Lower lobe of right lung (tissue), 2 donors: ENCODE measurements around the gene AKAP6. TPM values are rescaled to one million over a fixed set of nuclear protein-coding genes. Genes with fewer than 3 reads are reported as not detected.

ENCODE experiments used
- ATAC-seq, 2 donors: fragments of 200-7000 bp; cut with Tn5 transposase; one replicate each; pipeline ENCODE4 v1.9.1; 2020 to 2022; ENCODE audit warnings: mild to moderate bottlenecking in 2 of 2, moderate library complexity in 2 of 2
- DNase-seq: peaks from one replicate; pipeline ENCODE4 v3.0.0-alpha.2; 2020
- H3K27ac ChIP-seq: fragments of 200-600 bp; one replicate; pipeline ENCODE4 v1.8.0; 2022
- H3K27me3 ChIP-seq: fragments of 200-600 bp; one replicate; pipeline ENCODE4 v1.8.0; 2022; ENCODE audit warnings: low read depth
- H3K36me3 ChIP-seq: fragments of 200-600 bp; one replicate; pipeline ENCODE4 v1.8.0; 2022; ENCODE audit warnings: mild to moderate bottlenecking
- H3K4me1 ChIP-seq: fragments of 200-600 bp; one replicate; pipeline ENCODE4 v1.8.0; 2022
- H3K4me3 ChIP-seq: fragments of 200-600 bp; one replicate; pipeline ENCODE4 v1.8.0; 2022; ENCODE audit warnings: mild to moderate bottlenecking
- H3K9me3 ChIP-seq: fragments of 200-600 bp; one replicate; pipeline ENCODE4 v1.8.0; 2022
- CTCF ChIP-seq: fragments of 200-600 bp; IDR thresholded peaks from one replicate; pipeline ENCODE4 v1.8.0; 2022; ENCODE audit warnings: antibody characterized with exemption, mild to moderate bottlenecking
- intact Hi-C: fragments of 100-400 bp; cut with DNase I; formaldehyde crosslinking; loops from one replicate; pipeline ENCODE4 v1.11.0; 2022
- total RNA-seq: library from RNA; stranded (reverse); fragmentation: NEBNext Ultra II Directional; extraction: Animal tissue kit (Norgen Biotek cat#: 25700); gene quantifications from one replicate; pipeline ENCODE4 v1.2.1, GENCODE V29; 2021
- donor health status: DM: no; HTN: yes; CAD: no; lungs with severe emphysema.

The AKAP6 gene
- total RNA-seq, 1 donor from 2014 or later: 8.6 TPM

GRCh38 chr14:32443890-32444661, 115.0 kb downstream of the AKAP6 start:
- DNase-seq (no peak), ATAC-seq (no peak)
- Histone ChIP-seq H3K9me3 (no peaks in the 10 kb centered on the region), H3K4me1 (no peaks in the 10 kb centered on the region), H3K27ac (no peak overlapping the region), H3K36me3 (no peaks in the 10 kb centered on the region), H3K27me3 (no peaks in the 10 kb centered on the region), H3K4me3 (no peak overlapping the region)
- intact Hi-C loops: no loop called here
- TF ChIP-seq CTCF: no peak

GRCh38 chr14:32447371-32447770, 118.3 kb downstream of the AKAP6 start:
- ATAC-seq (no peak), DNase-seq (no peak)
- intact Hi-C loops: no loop called here
- no peaks in the 10 kb centered on the region for H3K27me3 ChIP-seq
- TF ChIP-seq CTCF: no peak
- no peak overlapping the region for H3K27ac ChIP-seq
- H3K4me1 ChIP-seq: no peaks in the 10 kb centered on the region
- H3K9me3 ChIP-seq: no peaks in the 10 kb centered on the region
- H3K4me3 ChIP-seq: no peak overlapping the region
- no peaks in the 10 kb centered on the region for H3K36me3 ChIP-seq

GRCh38 chr14:32449648-32450047, 120.5 kb downstream of the AKAP6 start:
- DNase-seq (no peak), ATAC-seq (no peak)
- intact Hi-C loops: no loop called here
- H3K27me3 ChIP-seq: no peaks in the 10 kb centered on the region
- no peak for TF ChIP-seq CTCF
- H3K36me3 ChIP-seq: no peaks in the 10 kb centered on the region
- no peak overlapping the region for H3K4me3 ChIP-seq
- no peaks in the 10 kb centered on the region for H3K4me1 ChIP-seq
- no peaks in the 10 kb centered on the region for H3K9me3 ChIP-seq
- no peak overlapping the region for H3K27ac ChIP-seq

- ATAC-seq (no peak), DNase-seq (no peak)
- Histone ChIP-seq H3K27ac (no peak overlapping the region), H3K27me3 (no peaks in the 10 kb centered on the region), H3K9me3 (no peaks in the 10 kb centered on the region), H3K4me1 (no peaks in the 10 kb centered on the region), H3K36me3 (no peaks in the 10 kb centered on the region), H3K4me3 (no peak overlapping the region)
- no peak for TF ChIP-seq CTCF
- intact Hi-C loops: no loop called here
These were observed 122.0 kb downstream of the AKAP6 start for GRCh38 chr14:32450919-32451675.

GRCh38 chr14:32453857-32454810, 125.0 kb downstream of the AKAP6 start:
- Histone ChIP-seq H3K9me3 (no peaks in the 10 kb centered on the region), H3K27ac (no peak overlapping the region), H3K36me3 (no peaks in the 10 kb centered on the region), H3K27me3 (no peaks in the 10 kb centered on the region), H3K4me3 (no peak overlapping the region), H3K4me1 (no peaks in the 10 kb centered on the region)
- ATAC-seq (no peak), DNase-seq (no peak)
- intact Hi-C loops: no loop called here
- no peak for TF ChIP-seq CTCF
